ENCODE results near the gene GPC6.

DNA sequence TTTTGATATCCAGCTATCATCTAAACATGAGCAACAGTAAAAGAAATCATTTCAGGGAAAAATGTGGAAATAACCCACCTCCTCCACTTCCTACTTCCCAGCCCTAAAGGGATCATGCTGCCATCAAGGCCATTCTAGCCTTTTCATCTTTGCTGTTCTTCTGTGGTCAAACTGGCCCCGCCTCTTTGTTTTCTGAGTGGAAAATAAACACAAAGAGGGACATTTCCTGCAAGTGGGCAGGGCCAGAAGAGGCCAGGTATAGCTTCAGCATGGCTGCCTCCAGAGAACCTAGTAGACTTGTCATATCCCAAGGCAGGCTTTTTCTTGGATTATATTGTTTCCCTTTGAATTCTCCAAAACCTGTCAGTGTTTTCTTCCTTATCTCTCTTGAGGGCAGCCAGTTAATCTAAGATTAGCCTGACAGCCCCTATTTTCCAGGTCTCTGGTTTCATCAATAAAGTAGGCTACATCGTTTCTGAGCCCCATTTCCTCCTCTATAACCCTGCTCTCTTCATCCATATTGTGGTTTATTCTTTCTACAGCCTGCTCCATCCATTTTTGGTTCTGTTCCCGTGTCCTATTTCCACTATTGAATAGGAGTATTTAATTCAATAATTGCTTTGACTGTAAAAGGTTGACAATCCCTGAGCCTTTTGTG is 117.6 kb downstream of the GPC6 start:
- TF ChIP-seq, protein P1, sequence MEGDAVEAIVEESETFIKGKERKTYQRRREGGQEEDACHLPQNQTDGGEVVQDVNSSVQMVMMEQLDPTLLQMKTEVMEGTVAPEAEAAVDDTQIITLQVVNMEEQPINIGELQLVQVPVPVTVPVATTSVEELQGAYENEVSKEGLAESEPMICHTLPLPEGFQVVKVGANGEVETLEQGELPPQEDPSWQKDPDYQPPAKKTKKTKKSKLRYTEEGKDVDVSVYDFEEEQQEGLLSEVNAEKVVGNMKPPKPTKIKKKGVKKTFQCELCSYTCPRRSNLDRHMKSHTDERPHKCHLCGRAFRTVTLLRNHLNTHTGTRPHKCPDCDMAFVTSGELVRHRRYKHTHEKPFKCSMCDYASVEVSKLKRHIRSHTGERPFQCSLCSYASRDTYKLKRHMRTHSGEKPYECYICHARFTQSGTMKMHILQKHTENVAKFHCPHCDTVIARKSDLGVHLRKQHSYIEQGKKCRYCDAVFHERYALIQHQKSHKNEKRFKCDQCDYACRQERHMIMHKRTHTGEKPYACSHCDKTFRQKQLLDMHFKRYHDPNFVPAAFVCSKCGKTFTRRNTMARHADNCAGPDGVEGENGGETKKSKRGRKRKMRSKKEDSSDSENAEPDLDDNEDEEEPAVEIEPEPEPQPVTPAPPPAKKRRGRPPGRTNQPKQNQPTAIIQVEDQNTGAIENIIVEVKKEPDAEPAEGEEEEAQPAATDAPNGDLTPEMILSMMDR (IDR thresholded peaks at IDR 0.05) = no peak
- TF ChIP-seq EZH2phosphoT487 (IDR thresholded peaks at IDR 0.05) = no peak

Data from neural progenitor cell (in vitro differentiated cells).